ENCODE data around the gene TSPAN17.

- TF ChIP-seq, protein P1, sequence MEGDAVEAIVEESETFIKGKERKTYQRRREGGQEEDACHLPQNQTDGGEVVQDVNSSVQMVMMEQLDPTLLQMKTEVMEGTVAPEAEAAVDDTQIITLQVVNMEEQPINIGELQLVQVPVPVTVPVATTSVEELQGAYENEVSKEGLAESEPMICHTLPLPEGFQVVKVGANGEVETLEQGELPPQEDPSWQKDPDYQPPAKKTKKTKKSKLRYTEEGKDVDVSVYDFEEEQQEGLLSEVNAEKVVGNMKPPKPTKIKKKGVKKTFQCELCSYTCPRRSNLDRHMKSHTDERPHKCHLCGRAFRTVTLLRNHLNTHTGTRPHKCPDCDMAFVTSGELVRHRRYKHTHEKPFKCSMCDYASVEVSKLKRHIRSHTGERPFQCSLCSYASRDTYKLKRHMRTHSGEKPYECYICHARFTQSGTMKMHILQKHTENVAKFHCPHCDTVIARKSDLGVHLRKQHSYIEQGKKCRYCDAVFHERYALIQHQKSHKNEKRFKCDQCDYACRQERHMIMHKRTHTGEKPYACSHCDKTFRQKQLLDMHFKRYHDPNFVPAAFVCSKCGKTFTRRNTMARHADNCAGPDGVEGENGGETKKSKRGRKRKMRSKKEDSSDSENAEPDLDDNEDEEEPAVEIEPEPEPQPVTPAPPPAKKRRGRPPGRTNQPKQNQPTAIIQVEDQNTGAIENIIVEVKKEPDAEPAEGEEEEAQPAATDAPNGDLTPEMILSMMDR (IDR thresholded peaks at IDR 0.05 in 2 of 3, conservative IDR thresholded peaks at IDR 0.05 in 1 of 3; ENCODE audit: borderline replicate concordance in 1 of 3, insufficient read depth in 1 of 3, low read depth in 2 of 3, low read length in 2 of 3), result no peak
- TF ChIP-seq MAX (IDR thresholded peaks at IDR 0.05) (no peak), JUND (IDR thresholded peaks at IDR 0.05) (no peak), EZH2 (IDR thresholded peaks at IDR 0.05) (no peak), ZNF274 (IDR thresholded peaks at IDR 0.05; ENCODE audit: low read depth, low read length) (no peak), SIN3A (IDR thresholded peaks at IDR 0.05; ENCODE audit: low read depth) (no peak), RAD21 (IDR thresholded peaks at IDR 0.05; ENCODE audit: low read depth) (no peak), POLR2A (IDR thresholded peaks at IDR 0.05; ENCODE audit: borderline replicate concordance, extremely low read depth, insufficient read depth, insufficient read length) (no peak)
Measured at GRCh38 chr5:176608937-176609723, 38.2 kb upstream of the TSPAN17 start.

All from HCT116 (cell line).